Neural crest cell (in vitro differentiated cells): Measurements from ENCODE around the gene INPP4B. TPM values are rescaled to one million over a fixed set of nuclear protein-coding genes. Genes with fewer than 3 reads are reported as not detected.

Experiments used
- DNase-seq: peaks from one replicate; pipeline ENCODE4 v3.0.0; 2021; ENCODE audit warnings: low read depth, mixed read lengths, low spot score
- H3K27ac Mint-ChIP-seq: one replicate; pipeline ENCODE4 v1.8.0; 2021; ENCODE audit warnings: mild to moderate bottlenecking, mixed read lengths; ENCODE audit not compliant: unreplicated experiment
- H3K27me3 Mint-ChIP-seq: 2 replicates; pipeline ENCODE4 v1.8.0; 2021; ENCODE audit warnings: low read depth, mild to moderate bottlenecking, mixed read lengths
- H3K36me3 Mint-ChIP-seq: 2 replicates; pipeline ENCODE4 v1.8.0; 2021; ENCODE audit warnings: low read depth, mild to moderate bottlenecking, mixed read lengths
- H3K4me1 Mint-ChIP-seq: 2 replicates; pipeline ENCODE4 v1.8.0; 2021; ENCODE audit warnings: mixed read lengths
- H3K4me3 Mint-ChIP-seq: one replicate; pipeline ENCODE4 v1.8.0; 2021; ENCODE audit warnings: mild to moderate bottlenecking, mixed read lengths
- H3K9me3 Mint-ChIP-seq: 2 replicates; pipeline ENCODE4 v1.8.0; 2021; ENCODE audit warnings: mixed read lengths
- CTCF ChIP-seq: fragments of 200-600 bp; sonication (generic); conservative IDR thresholded peaks from 2 replicates; pipeline ENCODE4 v1.5.0; 2021; ENCODE audit warnings: antibody characterized with exemption, mild to moderate bottlenecking
- total RNA-seq: library from RNA; stranded (reverse); gene quantifications from 2 replicates; pipeline ENCODE4 v1.2.1, GENCODE V29; 2021

INPP4B gene
- total RNA-seq, 1 donor from 2014 or later, result 7.3 TPM

GRCh38 chr4:142243255-142243654, 602.8 kb downstream of the INPP4B start:
- Mint-ChIP-seq H3K9me3 (peaks cover 3% of the 10 kb centered on the region), H3K36me3 (peaks cover 9% of the 10 kb centered on the region), H3K27ac (no peak overlapping the region), H3K4me1 (peaks cover 3% of the 10 kb centered on the region), H3K4me3 (no peak overlapping the region), H3K27me3 (no peaks in the 10 kb centered on the region)
- TF ChIP-seq CTCF, result no peak
- no peak for DNase-seq

- no peak for DNase-seq
- Mint-ChIP-seq H3K36me3 (peaks cover 8% of the 10 kb centered on the region), H3K4me1 (peaks cover 3% of the 10 kb centered on the region), H3K4me3 (no peak overlapping the region), H3K27me3 (no peaks in the 10 kb centered on the region), H3K9me3 (peaks cover 3% of the 10 kb centered on the region), H3K27ac (no peak overlapping the region)
- no peak for TF ChIP-seq CTCF
Measured at GRCh38 chr4:142242156-142242555, 603.9 kb downstream of the INPP4B start.

- H3K4me1 Mint-ChIP-seq, result no peaks in the 10 kb centered on the region
- no peaks in the 10 kb centered on the region for H3K27me3 Mint-ChIP-seq
- no peak overlapping the region for H3K27ac Mint-ChIP-seq
- no peak for TF ChIP-seq CTCF
- no peaks in the 10 kb centered on the region for H3K36me3 Mint-ChIP-seq
- H3K9me3 Mint-ChIP-seq, result no peaks in the 10 kb centered on the region
- H3K4me3 Mint-ChIP-seq, result no peak overlapping the region
- DNase-seq, result no peak
Measured at GRCh38 chr4:142238589-142238988, 607.5 kb downstream of the INPP4B start.

- Mint-ChIP-seq H3K9me3 (no peaks in the 10 kb centered on the region), H3K27me3 (no peaks in the 10 kb centered on the region), H3K4me1 (no peaks in the 10 kb centered on the region), H3K4me3 (no peak overlapping the region), H3K27ac (no peak overlapping the region), H3K36me3 (no peaks in the 10 kb centered on the region)
- no peak for TF ChIP-seq CTCF
- no peak for DNase-seq
Measured at GRCh38 chr4:142236268-142236667, 609.8 kb downstream of the INPP4B start.

- Mint-ChIP-seq H3K36me3 (no peaks in the 10 kb centered on the region), H3K4me1 (no peaks in the 10 kb centered on the region), H3K4me3 (no peak overlapping the region), H3K27ac (no peak overlapping the region), H3K9me3 (no peaks in the 10 kb centered on the region), H3K27me3 (no peaks in the 10 kb centered on the region)
- no peak for TF ChIP-seq CTCF
- DNase-seq, result no peak
Measured at GRCh38 chr4:142231787-142232186, 614.3 kb downstream of the INPP4B start.

GRCh38 chr4:142230991-142231390, 615.1 kb downstream of the INPP4B start:
- TF ChIP-seq CTCF, result no peak
- Mint-ChIP-seq H3K36me3 (no peaks in the 10 kb centered on the region), H3K27ac (no peak overlapping the region), H3K27me3 (no peaks in the 10 kb centered on the region), H3K4me3 (no peak overlapping the region), H3K4me1 (no peaks in the 10 kb centered on the region), H3K9me3 (no peaks in the 10 kb centered on the region)
- DNase-seq, result no peak
